GM10847 (cell line): ENCODE data around the gene SH2B2.

Source experiments
- POLR2A ChIP-seq: IDR thresholded peaks from 2 replicates; pipeline ENCODE4 v1.6.1; 2011; ENCODE audit not compliant: insufficient read length; ENCODE audit errors: extremely low read depth

Gene SH2B2

DNA sequence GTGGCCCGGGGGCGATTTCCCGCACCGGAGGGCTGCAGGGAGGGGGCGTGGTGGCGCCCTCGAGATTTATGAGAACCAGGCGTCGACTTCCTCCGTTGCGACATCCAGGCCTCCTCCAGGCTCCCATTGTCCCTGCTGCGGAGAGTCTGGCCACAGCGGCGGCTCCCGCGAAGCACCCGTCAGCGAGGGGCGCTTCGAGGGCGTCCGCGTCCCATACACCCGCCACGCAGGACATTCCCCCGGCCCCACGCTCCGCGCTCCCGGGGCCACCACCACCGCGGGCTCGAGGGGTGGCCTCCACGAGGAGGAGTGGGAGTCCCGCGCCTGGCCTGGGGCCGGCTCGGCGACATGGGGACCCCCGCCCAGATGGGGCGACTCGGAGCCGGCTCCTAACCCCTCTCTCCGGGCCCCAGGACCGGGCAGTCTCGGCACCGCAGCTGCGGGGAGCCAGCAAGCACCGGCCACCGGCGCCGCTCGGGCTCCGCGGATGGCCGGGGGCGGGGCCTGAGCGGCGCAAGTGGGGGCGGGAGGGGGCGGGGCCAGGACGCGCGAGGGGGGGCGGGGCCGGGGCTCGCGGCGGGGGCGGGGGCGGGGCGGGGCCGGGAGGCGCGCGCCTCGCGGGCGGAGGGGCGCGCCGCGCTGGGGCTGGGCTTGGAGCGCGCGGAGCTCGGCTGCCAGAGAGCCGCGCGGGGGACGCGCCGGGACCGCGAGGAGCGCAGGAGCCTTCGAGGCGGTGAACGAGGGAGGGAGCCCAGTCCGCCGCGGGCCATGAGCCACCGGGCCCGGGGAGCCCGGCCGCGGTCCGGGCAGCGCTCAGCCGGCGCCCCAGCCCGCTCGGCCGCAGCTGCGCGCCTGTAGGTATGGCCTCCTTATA is at the start of gene SH2B2:
TSS of gene SH2B2 (plus strand) at position 632 of the 874 bp plus-strand sequence. CDS start 13,683 bp downstream, outside the sequence.
- peak; percentile 39 for TF ChIP-seq POLR2A

GRCh38 chr7:102239206-102239820 is 47.4 kb upstream of the SH2B2 start:
- TF ChIP-seq POLR2A = no peak

DNA sequence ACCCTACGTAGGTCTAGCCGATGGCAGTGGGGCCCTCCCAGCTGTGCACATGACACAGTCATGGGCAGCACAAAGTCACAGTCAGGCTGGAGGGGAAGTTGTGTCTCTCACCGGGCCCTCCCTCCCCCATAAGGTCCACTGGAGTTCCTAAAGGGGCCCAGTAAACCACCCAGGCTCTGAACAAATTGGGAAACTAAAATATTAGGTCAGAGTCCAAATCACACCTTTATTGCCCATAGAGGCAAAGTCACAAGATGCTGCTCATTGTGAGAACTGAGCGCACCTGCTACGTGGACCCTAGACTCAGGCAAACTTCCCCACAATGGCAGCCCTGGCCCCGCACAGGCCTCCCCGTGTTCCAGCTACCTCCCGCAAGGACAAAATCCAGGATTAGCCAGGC is 45.2 kb upstream of the SH2B2 start:
- no peak for TF ChIP-seq POLR2A

DNA sequence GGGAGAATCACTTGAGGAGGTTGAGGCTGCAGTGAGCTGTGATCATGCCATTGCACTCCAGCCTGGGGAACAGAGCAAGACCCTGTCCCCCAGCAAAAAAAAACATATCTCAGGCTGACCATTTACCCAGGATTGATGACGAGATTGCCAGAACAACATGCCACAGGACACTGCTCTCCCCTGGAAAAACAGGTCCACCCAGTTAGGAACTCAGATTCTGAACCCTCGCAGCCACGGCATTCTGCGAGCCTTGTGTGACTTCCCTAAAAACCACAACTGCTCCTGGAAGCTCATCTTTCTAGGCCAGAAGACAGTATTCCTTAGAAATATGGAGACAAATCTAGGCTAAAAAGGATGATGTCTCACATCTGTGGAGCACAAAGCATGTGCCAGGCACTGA is 42.1 kb upstream of the SH2B2 start:
- TF ChIP-seq POLR2A = no peak

DNA sequence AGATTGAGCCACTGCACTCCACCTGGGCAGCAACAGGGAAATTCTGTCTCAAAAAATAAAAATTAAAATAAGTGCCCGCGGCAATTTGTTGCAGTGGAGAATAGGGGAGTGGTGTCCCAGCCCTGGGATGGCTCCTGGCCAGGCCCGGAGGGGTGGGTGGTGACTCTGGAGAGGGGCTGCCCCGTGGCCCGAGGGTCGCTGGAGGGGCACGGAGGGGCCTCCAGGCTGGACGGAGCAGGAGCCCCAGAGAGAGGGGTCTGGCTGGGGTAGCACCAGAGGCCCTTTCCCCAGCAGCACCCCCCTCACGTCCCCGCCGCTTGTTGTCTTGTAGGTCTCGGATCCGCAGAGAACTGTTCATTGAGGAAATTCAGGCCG is 38.6 kb upstream of the SH2B2 start:
- TF ChIP-seq POLR2A = no peak

- no peak for TF ChIP-seq POLR2A
These were observed 37.9 kb upstream of the SH2B2 start for GRCh38 chr7:102248456-102249395.

GRCh38 chr7:102251531-102252365 is 34.9 kb upstream of the SH2B2 start:
- TF ChIP-seq POLR2A = no peak

DNA sequence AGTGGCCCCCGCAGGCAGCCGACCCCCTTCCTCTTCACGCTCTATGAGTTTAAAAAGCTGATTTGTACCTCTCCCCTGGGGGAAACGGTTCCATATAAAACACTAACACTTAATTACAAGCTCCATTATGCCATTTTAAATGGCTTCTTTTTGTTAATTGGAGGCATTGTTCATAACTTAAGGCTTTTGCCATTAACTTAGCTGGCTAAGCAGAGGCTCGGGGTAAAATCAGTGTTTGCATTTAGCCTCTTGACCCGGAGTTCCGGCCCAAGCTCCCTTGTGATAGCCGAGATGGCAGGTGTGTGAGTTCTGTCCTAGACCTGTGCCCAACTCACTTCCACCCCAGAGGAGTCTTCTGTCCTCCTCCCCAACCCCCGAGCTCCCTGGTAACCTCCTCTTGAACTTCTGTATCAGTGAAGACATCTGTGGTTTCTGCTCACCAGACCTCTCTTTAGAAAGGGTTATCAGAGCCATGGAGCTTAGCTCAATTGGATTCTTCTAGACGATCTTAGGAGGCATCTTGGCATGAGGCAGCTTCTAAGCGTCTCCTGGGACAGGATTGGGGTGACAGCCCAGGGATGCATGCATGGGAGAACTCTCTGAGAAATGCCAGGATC is 34.2 kb upstream of the SH2B2 start:
- no peak for TF ChIP-seq POLR2A

DNA sequence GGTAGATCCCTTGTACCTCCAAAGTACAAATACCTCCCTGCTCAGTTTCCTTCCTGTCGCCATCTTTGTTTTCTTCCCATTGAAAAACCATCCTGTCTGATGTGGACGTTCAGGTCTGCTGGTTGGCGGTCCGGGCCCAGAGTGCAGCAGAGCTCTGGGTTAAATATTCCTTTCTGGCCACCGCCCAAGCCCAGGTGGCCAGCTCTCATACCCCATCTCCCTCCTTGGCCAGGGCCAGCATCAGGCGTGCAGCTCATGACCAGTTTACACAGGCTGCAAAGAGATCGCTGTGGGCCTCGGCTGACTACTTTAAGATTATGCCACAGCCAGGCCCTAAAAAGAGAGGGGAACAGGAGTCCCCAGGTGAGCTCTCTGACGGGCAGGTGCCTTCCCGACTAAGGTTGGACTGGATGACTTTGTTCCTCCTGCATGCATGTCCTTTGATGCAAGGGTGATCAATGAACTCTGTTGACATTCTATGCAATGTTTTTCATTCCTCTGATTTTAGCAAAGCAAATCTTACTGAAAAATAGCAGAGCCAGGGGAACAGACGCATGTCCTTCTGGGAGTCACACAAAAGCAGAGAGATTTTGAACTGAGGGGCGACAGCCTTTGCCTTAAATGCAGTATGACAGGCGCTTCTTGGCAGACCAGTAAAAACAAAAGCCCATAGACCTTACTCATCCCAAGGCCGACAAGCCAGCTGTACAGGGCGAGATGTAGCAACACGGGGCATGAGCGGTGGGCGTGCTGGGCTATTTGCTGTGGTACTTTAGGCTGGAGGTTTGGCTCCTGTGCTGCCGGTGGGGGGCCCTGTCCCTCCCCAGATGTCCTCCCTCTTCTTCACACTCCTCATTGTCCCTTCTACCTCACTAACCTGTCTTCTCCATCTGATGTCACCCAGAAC is 33.3 kb upstream of the SH2B2 start:
- no peak for TF ChIP-seq POLR2A

GRCh38 chr7:102253973-102254370 is 32.7 kb upstream of the SH2B2 start:
- TF ChIP-seq POLR2A = no peak

DNA sequence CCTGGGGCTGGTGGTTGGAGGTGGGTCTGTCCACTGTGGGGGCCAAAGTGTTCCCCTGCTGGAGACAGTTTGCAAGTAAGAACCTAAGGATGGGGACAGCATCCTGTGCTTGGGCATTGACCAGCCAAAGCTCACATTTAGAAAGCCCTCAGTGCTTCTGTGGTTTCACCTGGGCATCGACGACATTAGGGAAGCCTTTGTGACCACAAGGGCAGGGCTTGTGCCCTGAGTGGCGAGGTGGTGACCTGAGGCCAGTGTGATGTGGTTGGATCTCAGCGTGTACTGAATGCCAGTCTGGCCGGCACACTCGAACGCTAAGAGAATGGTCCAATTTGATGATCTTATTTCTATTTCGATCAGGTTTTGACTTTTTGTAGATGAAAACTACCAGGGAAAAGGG is 32.1 kb upstream of the SH2B2 start:
- TF ChIP-seq POLR2A = no peak

GRCh38 chr7:102255501-102255900 is 31.2 kb upstream of the SH2B2 start:
- no peak for TF ChIP-seq POLR2A

DNA sequence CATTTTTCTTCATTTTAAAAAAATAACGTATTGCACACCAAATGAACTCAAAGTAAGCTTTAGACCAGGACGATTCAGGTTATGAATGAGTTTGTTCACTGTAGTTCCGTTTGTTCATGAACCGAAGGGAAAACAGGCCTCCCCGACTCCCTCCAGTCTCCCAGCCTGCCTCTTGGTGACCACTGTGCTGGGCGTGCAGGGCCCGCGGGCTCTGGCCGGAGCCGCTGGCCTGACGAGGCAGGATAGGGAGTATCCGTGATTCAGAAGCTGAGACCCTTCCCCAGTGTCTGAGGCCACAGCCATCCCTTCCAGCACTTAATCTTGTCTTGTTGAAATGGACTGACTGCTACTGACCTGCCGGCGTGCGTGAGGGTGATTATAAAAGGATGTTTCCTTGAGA is 30.8 kb upstream of the SH2B2 start:
- no peak for TF ChIP-seq POLR2A
